Smooth muscle cell (in vitro differentiated cells): Measurements from ENCODE around the gene CLASP1. TPM values are rescaled to one million over a fixed set of nuclear protein-coding genes. Genes with fewer than 3 reads are reported as not detected.
"Not testable (repeated sequence)": the region's sequence is repeated elsewhere in the genome, so short reads cannot be mapped to it uniquely, and the experiment has no call there.

Source experiments
- DNase-seq: peaks from one replicate; lab custom pipeline; 2025; ENCODE audit not compliant: unreplicated experiment; lab: John Stamatoyannopoulos, UW
- H2AFZ ChIP-seq: fragments of 200-600 bp; sonication (generic); 2 replicates; pipeline ENCODE4 v1.6.0; 2016; ENCODE audit warnings: antibody characterized with exemption, low read depth, mild to moderate bottlenecking
- H3F3A ChIP-seq: fragments of 200-600 bp; sonication (generic); 2 replicates; pipeline ENCODE4 v1.6.0; 2017; ENCODE audit warnings: antibody characterized with exemption, low read depth
- H3K27ac ChIP-seq: fragments of 200-600 bp; sonication (generic); 2 replicates; pipeline ENCODE4 v1.5.1; 2016; ENCODE audit warnings: low read depth, mild to moderate bottlenecking
- H3K27me3 ChIP-seq: fragments of 200-600 bp; sonication (generic); 2 replicates; pipeline ENCODE4 v1.6.1; 2016; ENCODE audit warnings: low read depth, mild to moderate bottlenecking
- H3K36me3 ChIP-seq: fragments of 200-600 bp; sonication (generic); 2 replicates; pipeline ENCODE4 v1.5.1; 2016; ENCODE audit warnings: low read depth
- H3K4me1 ChIP-seq: fragments of 200-600 bp; sonication (generic); 2 replicates; pipeline ENCODE4 v1.5.1; 2016; ENCODE audit warnings: low read depth
- H3K4me2 ChIP-seq: fragments of 200-600 bp; sonication (generic); 2 replicates; pipeline ENCODE4 v1.6.0; 2016; ENCODE audit warnings: mild to moderate bottlenecking
- H3K4me3 ChIP-seq: fragments of 200-600 bp; sonication (generic); 2 replicates; pipeline ENCODE4 v1.5.1; 2016; ENCODE audit warnings: mild to moderate bottlenecking
- H3K79me2 ChIP-seq: fragments of 200-600 bp; sonication (generic); 2 replicates; pipeline ENCODE4 v1.6.0; 2016; ENCODE audit warnings: low read depth, mild to moderate bottlenecking
- H3K9ac ChIP-seq: fragments of 200-600 bp; sonication (generic); 2 replicates; pipeline ENCODE4 v1.6.0; 2016; ENCODE audit warnings: low read depth
- H3K9me3 ChIP-seq: fragments of 200-600 bp; sonication (generic); replicated peaks from 2 replicates; pipeline ENCODE4 v1.5.1; 2016; ENCODE audit warnings: low read depth
- H4K20me1 ChIP-seq: fragments of 200-600 bp; sonication (generic); 2 replicates; pipeline ENCODE4 v1.6.0; 2016; ENCODE audit warnings: low read depth
- CTCF ChIP-seq: fragments of 200-600 bp; sonication (generic); IDR thresholded peaks from 2 replicates; pipeline ENCODE4 v1.5.1; 2017; ENCODE audit warnings: borderline replicate concordance, mild to moderate bottlenecking, antibody characterized with exemption; ENCODE audit not compliant: insufficient read depth, poor library complexity, severe bottlenecking
- WGBS: methylation state at CpG from one replicate; pipeline ENCODE4 v1.1.7; 2016; ENCODE audit warnings: low lambda C conversion rate; 5-methylcytosine and 5-hydroxymethylcytosine counted together
- polyA plus RNA-seq: library from polyadenylated mRNA; unstranded; fragments of >200 nt; fragmentation: Nextera tagmentation; extraction: Ambion mirVana; gene quantifications from 2 replicates; pipeline ENCODE4 v1.2.1, GENCODE V29; 2016
- total RNA-seq: library from RNA; depleted of rRNA; stranded (reverse); fragments of >200 nt; gene quantifications from 2 replicates; pipeline ENCODE4 v1.2.3, GENCODE V29; 2014

CLASP1 gene
- total and polyA plus RNA-seq, 2 experiments from 2014 or later: 15.0 to 33.8 TPM

GRCh38 chr2:121561617-121562268 lies 87.5 kb downstream of the CLASP1 start:
- no peaks in the 10 kb centered on the region for H3K9me3 ChIP-seq
- H3K27me3 ChIP-seq: no peaks in the 10 kb centered on the region
- no peak overlapping the region for H3K9ac ChIP-seq
- DNase-seq: no peak
- peaks cover 49% of the 10 kb centered on the region for H3K79me2 ChIP-seq
- H3K4me3 ChIP-seq: no peak overlapping the region
- no peak overlapping the region for H3K4me2 ChIP-seq
- no peaks in the 10 kb centered on the region for H3K36me3 ChIP-seq
- H4K20me1 ChIP-seq: peaks cover 98% of the 10 kb centered on the region
- TF ChIP-seq CTCF: no peak
- no peaks in the 10 kb centered on the region for H3F3A ChIP-seq
- H2AFZ ChIP-seq: no peak overlapping the region
- no peak overlapping the region for H3K27ac ChIP-seq
- WGBS: 80% methylated on average over 2 of the region's 2 CpGs
- no peaks in the 10 kb centered on the region for H3K4me1 ChIP-seq

DNA sequence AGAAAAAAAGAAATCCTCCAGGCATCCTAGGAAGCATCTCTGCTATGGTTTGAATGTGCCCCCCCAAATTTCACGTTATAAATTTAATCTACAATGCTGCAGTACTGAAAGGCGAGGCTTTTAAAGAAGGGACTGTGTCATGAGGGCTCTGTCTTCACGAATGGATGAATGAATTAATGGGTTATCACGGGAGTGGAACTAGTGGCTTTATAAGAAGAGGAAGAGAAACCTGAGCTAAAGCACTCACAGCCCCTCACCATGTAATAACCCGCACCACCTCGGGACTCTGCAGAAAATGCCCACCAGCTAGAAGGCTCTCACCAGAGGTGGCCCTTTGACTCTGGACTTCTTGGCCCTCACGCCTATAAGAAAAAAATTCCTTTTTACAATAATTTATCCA lies 90.9 kb downstream of the CLASP1 start:
- Histone ChIP-seq H3K27ac (no peak overlapping the region), H3K4me2 (no peak overlapping the region), H2AFZ (no peak overlapping the region), H3K4me1 (no peaks in the 10 kb centered on the region), H3K36me3 (no peaks in the 10 kb centered on the region), H3F3A (no peaks in the 10 kb centered on the region), H3K9ac (no peak overlapping the region), H3K27me3 (no peaks in the 10 kb centered on the region), H3K4me3 (no peak overlapping the region), H3K9me3 (no peaks in the 10 kb centered on the region), H4K20me1 (peaks cover 98% of the 10 kb centered on the region), H3K79me2 (peaks cover 46% of the 10 kb centered on the region)
- WGBS: 97% methylated on average over 7 of the region's 7 CpGs
- DNase-seq: no peak
- no peak for TF ChIP-seq CTCF

DNA sequence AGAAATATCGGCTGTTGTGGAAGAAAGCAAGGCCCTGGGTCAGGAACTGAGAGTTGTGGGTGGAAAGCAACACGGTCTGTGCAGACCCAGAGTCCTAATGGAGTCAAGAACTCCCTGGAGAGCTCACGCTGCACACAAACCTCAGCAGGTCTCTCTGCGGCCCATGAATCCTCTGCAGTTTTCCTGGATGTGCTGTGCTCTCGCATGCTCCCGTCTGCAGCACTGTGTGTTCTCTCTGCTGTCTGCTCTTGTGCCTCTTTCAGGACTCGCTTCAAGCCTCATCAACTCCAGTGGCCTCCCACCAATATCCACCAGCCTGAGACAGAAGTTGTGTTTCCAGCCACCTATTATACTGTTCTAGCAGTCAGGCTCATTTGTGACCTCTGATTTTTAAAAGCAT lies 94.3 kb downstream of the CLASP1 start:
- Histone ChIP-seq H2AFZ (no peak overlapping the region), H3K4me1 (no peaks in the 10 kb centered on the region), H3K9ac (no peak overlapping the region), H3K79me2 (peaks cover 69% of the 10 kb centered on the region), H3K4me2 (no peak overlapping the region), H4K20me1 (peaks cover 98% of the 10 kb centered on the region), H3F3A (no peaks in the 10 kb centered on the region), H3K27ac (no peak overlapping the region), H3K27me3 (no peaks in the 10 kb centered on the region), H3K4me3 (no peak overlapping the region), H3K36me3 (no peaks in the 10 kb centered on the region), H3K9me3 (no peaks in the 10 kb centered on the region)
- TF ChIP-seq CTCF: no peak
- WGBS: 92% methylated on average over 7 of the region's 7 CpGs
- DNase-seq: no peak

DNA sequence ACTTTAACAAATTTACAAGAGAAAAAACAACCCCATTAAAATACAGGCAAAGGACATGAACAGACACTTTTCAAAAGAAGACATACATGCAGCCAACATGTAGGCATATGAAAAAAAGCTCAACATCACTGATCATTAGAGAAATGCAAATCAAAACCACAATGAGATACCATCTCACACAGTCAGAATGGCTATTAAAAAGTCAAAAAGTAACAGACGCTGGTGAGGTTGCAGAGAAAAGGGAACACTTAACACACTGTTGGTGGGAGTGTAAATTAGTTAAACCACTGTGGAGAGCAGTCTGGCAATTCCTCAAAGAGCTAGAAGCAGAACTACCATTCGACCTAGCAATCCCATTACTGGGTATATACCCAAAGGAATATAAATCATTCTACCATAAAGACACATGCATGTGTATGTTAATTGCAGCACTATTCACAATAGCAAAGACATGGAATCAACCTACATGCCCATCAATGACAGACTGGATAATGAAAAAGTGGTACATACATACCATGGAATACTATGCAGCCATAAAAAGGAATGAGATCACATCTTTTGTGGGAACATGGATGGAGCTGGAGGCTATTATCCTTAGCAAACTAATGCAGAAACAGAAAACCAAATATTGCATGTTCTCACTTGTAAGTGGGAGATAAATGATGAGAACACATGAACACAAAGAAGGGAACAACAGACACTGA lies 96.6 kb downstream of the CLASP1 start:
- DNase-seq, H3K4me2 ChIP-seq, H2AFZ ChIP-seq, H3K9ac ChIP-seq, H3K27me3 ChIP-seq, H3K27ac ChIP-seq, H3F3A ChIP-seq, H3K4me3 ChIP-seq, H3K36me3 ChIP-seq, H3K9me3 ChIP-seq, H3K4me1 ChIP-seq: not testable (repeated sequence)
- peaks cover 70% of the 10 kb centered on the region for H3K79me2 ChIP-seq
- WGBS: 80% methylated on average over 2 of the region's 2 CpGs
- H4K20me1 ChIP-seq: peaks cover 98% of the 10 kb centered on the region
